HG02798 (cell line): ENCODE results near the gene ERCC6L2.
A peak's percentile ranks its signal among the peaks of the same experiment; 100 is the strongest.

Source experiments
- ATAC-seq: cut with Tn5 transposase; IDR thresholded peaks from one replicate; pipeline ENCODE4 v1.9.1; 2021; ENCODE audit warnings: mild to moderate bottlenecking; ENCODE audit not compliant: unreplicated experiment, poor library complexity

Gene ERCC6L2

GRCh38 chr9:96015876-96016686 is 140.6 kb downstream of the ERCC6L2 start:
- ATAC-seq: peak; percentile 58
